22Rv1 (cell line): ENCODE results near the gene ACYP2.

Source experiments
- CTCF ChIP-seq: fragments of 450-650 bp; IDR thresholded peaks from 2 replicates; pipeline ENCODE4 v1.5.1; 2017; ENCODE audit warnings: mild to moderate bottlenecking
- ZFX ChIP-seq: fragments of 450-650 bp; IDR thresholded peaks from 2 replicates; pipeline ENCODE4 v1.6.1; 2017; ENCODE audit warnings: antibody characterized with exemption, borderline replicate concordance

GRCh38 chr2:54261537-54261936, 146.1 kb downstream of the ACYP2 start:
- TF ChIP-seq CTCF, result no peak
- TF ChIP-seq ZFX, result no peak
